ENCODE data around the gene COL4A2. TPM values are rescaled to one million over a fixed set of nuclear protein-coding genes. Genes with fewer than 3 reads are reported as not detected.

The COL4A2 gene
- total RNA-seq, 2 donors from 2014 or later: 999 to 1,135 TPM

- Histone ChIP-seq H3K27me3 (replicated peaks; ENCODE audit: insufficient read depth) (no peaks in the 10 kb centered on the region), H3K4me3 (peak overlapping the region; percentile 95), H3K9me3 (no peaks in the 10 kb centered on the region), H3K4me1 (ENCODE audit: control insufficient read depth in 1 of 2, low read depth in 2 of 2) (peaks cover 32 to 50% of the 10 kb centered on the region in 2 donors), H3K27ac (peak overlapping the region; percentile 74 to 97), H3K36me3 (no peaks in the 10 kb centered on the region)
- ATAC-seq (ENCODE audit: insufficient number of reproducible peaks, low FRiP score, low read depth): no peak
- DNase-seq (ENCODE audit: low spot score): no peak
- TF ChIP-seq CTCF (IDR thresholded peaks at IDR 0.05): no peak
Measured at GRCh38 chr13:110305544-110305943, 1.5 kb upstream of the COL4A2 start.

- H3K27me3 ChIP-seq (replicated peaks; ENCODE audit: insufficient read depth): no peaks in the 10 kb centered on the region
- no peak for TF ChIP-seq CTCF (IDR thresholded peaks at IDR 0.05)
- no peaks in the 10 kb centered on the region for H3K9me3 ChIP-seq
- no peak for DNase-seq (ENCODE audit: low spot score)
- H3K27ac ChIP-seq: peak overlapping the region; percentile 97
- ATAC-seq (ENCODE audit: insufficient number of reproducible peaks, low FRiP score, low read depth): no peak
- peak overlapping the region; percentile 95 for H3K4me3 ChIP-seq
- H3K36me3 ChIP-seq: no peaks in the 10 kb centered on the region
- H3K4me1 ChIP-seq (ENCODE audit: control insufficient read depth in 1 of 2, low read depth in 2 of 2): peaks cover 30 to 50% of the 10 kb centered on the region in 2 donors
Measured at GRCh38 chr13:110305949-110306339, 1.1 kb upstream of the COL4A2 start.

- no peaks in the 10 kb centered on the region for H3K36me3 ChIP-seq
- peak overlapping the region; percentile 95 for H3K4me3 ChIP-seq
- H3K27me3 ChIP-seq (replicated peaks; ENCODE audit: insufficient read depth): no peaks in the 10 kb centered on the region
- H3K9me3 ChIP-seq: no peaks in the 10 kb centered on the region
- no peak for TF ChIP-seq CTCF (IDR thresholded peaks at IDR 0.05)
- DNase-seq (ENCODE audit: low spot score) (no peak), ATAC-seq (ENCODE audit: insufficient number of reproducible peaks, low FRiP score, low read depth) (no peak)
- H3K4me1 ChIP-seq (ENCODE audit: control insufficient read depth in 1 of 2, low read depth in 2 of 2): peaks cover 32 to 50% of the 10 kb centered on the region in 2 donors
- peak overlapping the region; percentile 97 for H3K27ac ChIP-seq
Measured at GRCh38 chr13:110306340-110306959, 634 bp upstream of the COL4A2 start.

GRCh38 chr13:110307767-110308655, 927 bp downstream of the COL4A2 start:
- Histone ChIP-seq H3K4me3 (peak overlapping the region; percentile 95), H3K4me1 (ENCODE audit: control insufficient read depth in 1 of 2, low read depth in 2 of 2) (peaks cover 21 to 49% of the 10 kb centered on the region in 2 donors), H3K27ac (peak overlapping the region; percentile 97), H3K36me3 (no peaks in the 10 kb centered on the region), H3K27me3 (replicated peaks; ENCODE audit: insufficient read depth) (no peaks in the 10 kb centered on the region), H3K9me3 (no peaks in the 10 kb centered on the region)
- no peak for TF ChIP-seq CTCF (IDR thresholded peaks at IDR 0.05)
- no peak for ATAC-seq (ENCODE audit: insufficient number of reproducible peaks, low FRiP score, low read depth)
- DNase-seq (ENCODE audit: low spot score): no peak

GRCh38 chr13:110308656-110309359, 1.7 kb downstream of the COL4A2 start:
- peak overlapping the region; percentile 97 for H3K27ac ChIP-seq
- no peaks in the 10 kb centered on the region for H3K9me3 ChIP-seq
- H3K4me1 ChIP-seq (ENCODE audit: control insufficient read depth in 1 of 2, low read depth in 2 of 2): peaks cover 15 to 47% of the 10 kb centered on the region in 2 donors
- H3K27me3 ChIP-seq (replicated peaks; ENCODE audit: insufficient read depth): no peaks in the 10 kb centered on the region
- peaks cover 1% of the 10 kb centered on the region for H3K36me3 ChIP-seq
- ATAC-seq (ENCODE audit: insufficient number of reproducible peaks, low FRiP score, low read depth) (no peak), DNase-seq (ENCODE audit: low spot score) (no peak)
- TF ChIP-seq CTCF (IDR thresholded peaks at IDR 0.05): no peak
- peak overlapping the region; percentile 95 for H3K4me3 ChIP-seq
